ENCODE results near the gene YIPF4.
A peak's percentile ranks its signal among the peaks of the same experiment; 100 is the strongest.
"Not testable (repeated sequence)": the region's sequence is repeated elsewhere in the genome, so short reads cannot be mapped to it uniquely, and the experiment has no call there.

Gene YIPF4

DNA sequence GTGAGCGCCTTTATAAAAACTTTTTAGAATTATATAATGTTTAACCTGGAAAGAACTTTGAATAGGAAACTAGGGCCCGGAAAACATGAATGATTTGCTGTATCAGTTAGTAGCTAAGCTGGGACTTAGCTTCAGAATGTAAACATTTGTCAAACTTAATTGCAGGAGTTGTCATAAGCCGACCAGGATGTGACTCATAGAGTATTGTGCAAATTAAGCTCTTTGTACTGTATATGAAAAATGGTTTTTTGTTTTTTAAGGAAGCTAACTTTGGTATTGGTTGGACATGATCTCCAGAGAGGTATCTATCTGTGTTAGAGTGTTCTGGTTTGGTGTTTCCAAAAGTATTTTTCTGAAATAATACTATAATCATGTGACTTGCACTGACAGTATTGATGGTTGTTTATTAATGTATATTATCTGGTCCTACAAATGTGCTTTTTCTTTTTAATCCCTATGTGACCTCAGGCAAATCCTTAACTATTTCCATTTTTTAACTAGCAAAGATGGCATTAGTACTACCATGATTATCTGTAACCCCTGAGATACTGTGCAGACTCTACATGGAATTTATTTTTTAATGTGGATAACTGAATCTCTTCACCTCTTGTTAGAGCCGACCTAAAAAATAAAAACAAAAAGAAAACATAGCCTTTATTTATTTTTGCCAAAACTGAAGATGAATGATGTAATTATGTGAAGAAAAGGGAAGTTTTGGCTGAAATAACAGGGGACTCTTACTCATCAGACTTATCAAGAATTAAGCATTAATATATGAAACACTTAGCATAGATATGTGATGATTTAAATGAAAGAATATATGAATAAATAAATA is 11.7 kb downstream of the YIPF4 start:
- no peak for DNase-seq

DNA sequence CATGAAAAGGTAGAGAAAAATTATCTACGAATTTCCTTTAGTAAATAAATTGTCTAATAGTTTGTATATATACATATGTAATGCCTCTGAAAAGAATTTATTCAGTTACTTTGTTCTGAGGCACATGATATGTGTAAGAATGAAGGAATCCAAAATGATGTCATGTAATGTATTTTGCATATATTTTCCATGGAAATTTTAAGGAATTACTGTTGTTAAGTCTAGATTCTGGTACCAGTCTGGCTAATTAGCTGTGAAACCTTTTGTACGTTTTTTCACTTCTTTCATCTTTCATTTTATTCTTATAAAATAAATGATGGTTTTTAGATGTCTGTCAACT is 12.3 kb downstream of the YIPF4 start:
- DNase-seq = no peak

DNA sequence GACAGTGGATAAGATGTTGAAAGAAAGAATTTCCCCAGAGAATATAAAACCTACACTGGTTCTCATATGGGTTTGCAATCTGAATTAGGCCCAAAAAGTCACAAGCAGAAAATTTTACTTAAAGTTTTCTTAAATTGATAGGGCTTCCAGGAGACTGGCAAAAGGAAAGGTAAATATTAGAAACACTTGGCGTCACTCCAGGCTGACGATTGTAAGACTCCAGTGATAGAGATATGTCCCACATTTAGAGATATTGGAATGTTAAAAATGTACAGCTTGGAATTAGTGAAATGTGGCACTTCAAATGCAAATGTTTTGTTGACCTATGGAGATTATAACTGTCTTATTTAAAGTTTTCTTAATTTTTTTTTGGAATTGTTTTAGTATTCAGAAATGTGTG is 14.0 kb downstream of the YIPF4 start:
- DNase-seq = no peak

DNA sequence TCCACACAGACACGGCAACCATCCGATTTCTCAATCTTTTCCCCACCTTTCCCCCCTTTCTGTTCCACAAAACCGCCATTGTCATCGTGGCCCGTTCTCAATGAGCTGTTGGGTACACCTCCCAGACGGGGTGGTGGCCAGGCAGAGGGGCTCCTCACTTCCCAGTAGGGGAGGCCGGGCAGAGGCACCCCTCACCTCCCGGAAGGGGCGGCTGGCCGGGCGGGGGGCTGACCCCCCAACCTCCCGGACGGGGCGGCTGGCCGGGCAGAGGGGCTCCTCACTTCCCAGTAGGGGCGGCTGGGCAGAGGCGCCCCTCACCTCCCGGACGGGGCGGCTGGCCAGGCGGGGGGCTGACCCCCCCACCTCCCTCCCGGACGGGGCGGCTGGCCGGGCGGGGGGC is 15.8 kb downstream of the YIPF4 start:
- DNase-seq = not testable (repeated sequence)

DNA sequence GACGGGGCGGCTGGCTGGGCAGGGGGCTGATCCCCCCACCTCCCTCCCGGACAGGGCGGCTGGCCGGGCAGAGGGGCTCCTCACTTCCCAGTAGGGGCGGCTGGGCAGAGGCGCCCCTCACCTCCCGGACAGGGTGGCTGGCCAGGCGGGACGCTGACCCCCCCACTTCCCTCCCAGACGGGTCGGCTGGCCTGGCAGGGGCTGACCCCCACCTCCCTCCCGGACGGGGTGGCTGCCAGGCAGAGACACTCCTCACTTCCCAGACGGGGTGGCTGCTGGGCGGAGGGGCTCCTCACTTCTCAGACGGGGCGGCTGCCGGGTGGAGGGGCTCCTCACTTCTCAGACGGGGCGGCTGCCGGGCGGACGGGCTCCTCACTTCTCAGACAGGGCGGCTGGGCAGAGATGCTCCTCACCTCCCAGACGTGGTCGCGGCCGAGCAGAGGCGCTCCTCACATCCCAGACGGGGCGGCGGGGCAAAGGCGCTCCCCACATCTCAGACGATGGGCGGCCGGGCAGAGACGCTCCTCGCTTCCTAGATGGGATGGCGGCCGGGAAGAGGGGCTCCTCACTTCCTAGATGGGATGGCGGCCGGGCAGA is 16.4 kb downstream of the YIPF4 start:
- not testable (repeated sequence) for DNase-seq

DNA sequence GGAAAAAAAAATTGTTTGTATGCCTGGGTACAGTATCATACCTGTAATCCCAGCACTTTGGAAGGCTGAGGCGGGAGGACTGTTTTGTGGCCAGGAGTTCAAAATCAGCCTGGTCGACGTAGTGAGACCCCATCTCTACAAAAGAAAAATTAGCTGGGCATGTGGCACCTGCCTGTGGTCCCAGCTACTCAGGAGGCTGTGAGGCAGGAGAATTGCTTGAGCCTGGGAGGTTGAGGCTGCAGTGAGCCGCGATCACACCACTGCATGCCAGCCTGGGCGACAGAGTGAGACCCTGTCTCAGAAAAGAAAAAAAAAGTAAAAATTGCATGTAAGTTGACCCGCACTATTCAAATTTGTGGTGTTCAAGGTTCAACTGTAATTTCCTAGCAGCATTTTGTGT is 32.9 kb downstream of the YIPF4 start:
- no peak for DNase-seq

DNA sequence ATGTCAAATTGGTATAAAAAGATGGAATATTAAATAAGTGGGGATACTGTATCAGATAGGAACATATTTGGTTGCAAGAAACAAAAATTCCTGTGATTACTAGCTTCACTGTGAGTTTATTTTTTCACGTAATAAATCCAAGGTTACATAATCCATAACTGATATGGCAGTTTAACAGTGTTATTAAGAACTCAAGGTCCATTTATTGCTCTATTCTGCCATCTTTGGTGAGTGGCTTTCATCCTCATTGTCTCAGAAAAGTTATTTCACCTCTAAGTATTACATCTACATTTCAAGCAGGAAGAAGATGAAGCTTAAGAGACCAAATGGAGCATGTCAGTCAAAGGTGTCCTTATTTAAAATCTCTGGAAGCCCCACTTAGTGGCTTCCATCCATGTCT is 37.2 kb downstream of the YIPF4 start:
- DNase-seq = no peak

DNA sequence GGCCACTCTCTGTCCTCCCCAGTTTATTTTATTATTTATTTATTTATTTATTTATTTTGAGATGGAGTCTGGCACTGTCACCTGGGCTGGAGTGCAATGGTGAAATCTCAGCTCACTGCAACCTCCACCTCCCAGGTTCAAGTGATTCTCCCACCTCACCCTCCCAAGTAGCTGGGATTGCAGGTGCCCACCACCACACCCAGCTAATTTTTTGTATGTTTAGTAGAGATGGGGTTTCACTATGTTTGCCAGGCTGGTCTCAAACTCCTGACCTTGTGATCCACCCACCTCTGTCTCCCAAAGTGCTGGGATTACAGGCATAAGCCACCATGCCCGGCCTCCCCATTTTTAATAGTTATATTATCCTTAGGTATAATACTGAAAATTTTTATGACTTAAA is 51.0 kb downstream of the YIPF4 start:
- not testable (repeated sequence) for DNase-seq

DNA sequence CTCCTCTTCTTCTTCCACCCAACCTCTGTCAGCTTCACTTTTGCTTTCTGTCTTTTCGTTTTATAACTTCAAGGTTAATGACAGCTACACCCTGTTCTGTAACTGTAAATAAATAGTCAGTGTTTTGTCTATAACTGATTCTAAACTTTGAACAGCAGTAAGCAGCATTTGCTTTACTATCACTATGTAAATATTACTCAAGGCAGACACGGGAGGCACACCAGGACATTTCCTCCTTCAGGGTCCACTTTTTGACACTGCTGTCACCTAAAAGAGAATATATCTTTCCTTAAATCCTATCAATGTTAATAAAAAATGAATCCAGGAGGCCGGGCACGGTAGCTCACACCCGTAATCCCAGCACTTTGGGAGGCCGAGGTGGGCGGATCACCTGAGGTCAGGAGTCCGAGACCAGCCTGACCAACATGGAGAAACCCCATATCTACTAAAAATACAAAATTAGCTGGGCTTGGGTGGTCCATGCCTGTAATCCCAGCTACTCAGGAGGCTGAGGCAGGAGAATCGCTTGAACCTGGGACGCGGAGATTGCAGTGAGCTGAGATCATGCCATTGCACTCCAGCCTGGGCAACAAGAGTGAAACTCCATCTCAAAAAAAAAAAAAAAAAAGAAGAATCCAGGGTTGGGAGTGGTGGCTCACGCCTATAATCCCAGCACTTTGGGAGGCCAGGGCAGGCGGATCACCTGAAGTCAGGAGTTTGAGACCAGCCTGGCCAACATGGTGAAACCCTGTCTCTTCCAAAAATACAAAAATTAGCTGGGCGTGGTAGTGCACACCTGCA is 51.7 kb downstream of the YIPF4 start:
- not testable (repeated sequence) for DNase-seq

DNA sequence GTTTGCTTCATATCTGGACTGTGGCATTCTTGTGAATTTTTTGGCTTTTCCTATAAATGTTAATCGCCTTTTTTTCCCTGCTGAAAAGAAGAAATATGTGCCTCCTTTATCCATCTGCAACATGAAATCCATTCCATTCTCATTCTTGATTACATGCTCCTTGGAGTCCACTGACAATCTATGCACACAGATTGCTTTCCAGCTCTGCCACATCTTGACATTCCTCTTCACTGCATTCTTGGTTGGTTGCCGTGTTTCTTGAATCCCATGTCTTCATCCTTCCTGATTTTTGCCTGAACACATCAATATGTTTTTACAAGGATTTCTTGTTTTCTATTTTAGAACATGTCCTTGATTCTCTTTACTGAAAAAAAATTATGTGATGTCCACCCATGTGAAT is 52.4 kb downstream of the YIPF4 start:
- DNase-seq = no peak

DNA sequence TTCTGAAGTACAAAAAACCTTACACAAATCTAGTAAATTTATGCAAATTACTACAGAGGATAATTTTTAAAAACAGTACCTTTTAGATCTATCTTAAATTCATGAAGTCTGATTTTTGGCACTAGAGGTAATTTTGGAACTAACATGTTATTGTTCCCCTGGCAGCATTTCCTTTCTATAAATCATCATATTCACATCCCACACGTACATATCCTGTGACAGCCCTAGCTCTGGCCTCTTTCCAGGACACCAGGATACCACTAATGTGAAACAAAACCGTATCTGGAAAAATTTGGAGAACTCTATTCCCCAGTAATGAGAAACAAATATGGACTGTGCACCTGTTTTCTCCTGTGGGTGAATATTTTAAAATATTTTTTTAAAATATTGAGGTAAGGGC is 65.1 kb downstream of the YIPF4 start:
- no peak for DNase-seq

DNA sequence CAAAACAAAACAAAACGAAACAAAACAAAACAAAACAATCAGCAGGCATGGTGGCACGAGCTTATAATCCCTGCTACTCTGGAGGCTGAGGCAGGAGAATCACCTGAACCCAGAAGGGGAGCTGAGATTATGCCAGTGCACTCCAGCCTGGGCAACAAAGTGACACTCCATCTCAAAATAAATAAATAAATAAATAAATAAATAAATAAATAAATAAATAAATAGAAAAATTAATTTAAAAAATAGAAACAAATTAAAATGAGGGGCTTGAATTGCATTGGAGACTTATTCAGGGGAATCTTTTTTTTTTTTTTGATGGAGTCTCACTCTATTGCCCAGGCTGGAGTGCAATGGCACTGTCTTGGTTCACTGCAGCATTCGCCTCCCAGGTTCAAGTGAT is 73.1 kb downstream of the YIPF4 start:
- DNase-seq = not testable (repeated sequence)

DNA sequence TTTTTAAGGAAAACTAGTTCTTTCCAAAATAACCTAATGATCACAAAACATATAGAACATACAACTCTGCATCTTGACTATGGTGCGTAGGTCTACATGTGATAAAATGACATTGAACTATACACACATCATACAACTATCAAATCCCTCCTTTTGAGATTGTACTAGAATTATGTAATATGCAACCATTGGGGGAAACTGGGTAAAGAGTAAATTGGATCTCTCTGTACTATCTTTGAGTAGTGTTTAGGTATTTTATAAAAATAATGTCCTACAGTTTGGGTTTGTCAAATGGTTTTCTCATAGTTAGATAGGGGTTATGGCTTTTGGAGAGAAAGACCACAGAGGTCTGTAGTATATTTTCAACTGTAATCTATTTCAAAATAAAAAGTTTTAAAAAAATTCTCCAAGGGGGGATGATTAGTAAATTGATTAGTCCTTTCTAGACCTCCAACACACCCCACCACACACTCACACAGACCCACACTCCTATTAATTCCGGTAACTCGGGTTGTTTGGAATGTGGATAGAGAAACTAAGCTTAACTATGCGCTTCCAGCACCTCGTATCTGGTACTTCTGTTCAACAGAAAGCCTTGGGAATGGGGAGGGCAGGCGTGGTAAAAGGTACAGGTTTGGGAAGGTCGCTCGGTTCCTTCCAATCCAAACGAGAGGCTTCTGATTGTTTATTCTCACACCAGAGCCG is 78.4 kb downstream of the YIPF4 start:
- no peak for DNase-seq

DNA sequence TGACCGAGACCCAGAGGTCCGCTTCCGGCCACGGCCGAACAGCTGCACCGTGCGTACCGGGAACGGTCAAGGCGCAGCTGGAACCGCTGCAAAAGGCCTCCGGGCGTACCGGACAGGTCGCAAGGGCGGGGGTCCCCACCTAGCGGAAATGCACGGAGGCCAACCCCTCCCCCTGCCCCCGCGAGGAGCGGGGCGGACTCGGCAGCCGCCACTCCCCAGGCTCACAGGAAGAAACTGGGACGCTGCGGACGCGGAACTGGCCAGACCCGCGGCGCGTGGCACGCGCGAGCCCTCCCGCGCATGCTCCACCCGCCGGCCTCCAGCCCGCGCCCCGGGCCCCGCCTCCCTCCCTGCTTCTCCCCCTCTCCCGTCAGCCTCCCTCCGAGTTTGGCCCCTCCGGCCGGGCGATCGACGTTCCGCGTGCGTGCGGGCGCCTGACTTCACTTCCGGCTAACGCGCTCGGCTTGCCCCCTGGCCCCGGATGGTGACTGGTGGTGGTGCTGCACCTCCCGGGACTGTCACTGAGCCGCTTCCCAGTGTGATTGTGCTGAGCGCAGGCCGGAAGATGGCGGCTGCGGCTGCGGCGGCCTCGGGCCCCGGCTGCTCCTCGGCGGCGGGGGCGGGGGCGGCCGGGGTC is 79.1 kb downstream of the YIPF4 start, which contains the start of gene BIRC6:
Gene BIRC6, plus strand, starts transcription at position 343 of the 637 bp plus-strand sequence. Its CDS starts 139 bp downstream, at position 482.
- DNase-seq = peak; percentile 97

DNA sequence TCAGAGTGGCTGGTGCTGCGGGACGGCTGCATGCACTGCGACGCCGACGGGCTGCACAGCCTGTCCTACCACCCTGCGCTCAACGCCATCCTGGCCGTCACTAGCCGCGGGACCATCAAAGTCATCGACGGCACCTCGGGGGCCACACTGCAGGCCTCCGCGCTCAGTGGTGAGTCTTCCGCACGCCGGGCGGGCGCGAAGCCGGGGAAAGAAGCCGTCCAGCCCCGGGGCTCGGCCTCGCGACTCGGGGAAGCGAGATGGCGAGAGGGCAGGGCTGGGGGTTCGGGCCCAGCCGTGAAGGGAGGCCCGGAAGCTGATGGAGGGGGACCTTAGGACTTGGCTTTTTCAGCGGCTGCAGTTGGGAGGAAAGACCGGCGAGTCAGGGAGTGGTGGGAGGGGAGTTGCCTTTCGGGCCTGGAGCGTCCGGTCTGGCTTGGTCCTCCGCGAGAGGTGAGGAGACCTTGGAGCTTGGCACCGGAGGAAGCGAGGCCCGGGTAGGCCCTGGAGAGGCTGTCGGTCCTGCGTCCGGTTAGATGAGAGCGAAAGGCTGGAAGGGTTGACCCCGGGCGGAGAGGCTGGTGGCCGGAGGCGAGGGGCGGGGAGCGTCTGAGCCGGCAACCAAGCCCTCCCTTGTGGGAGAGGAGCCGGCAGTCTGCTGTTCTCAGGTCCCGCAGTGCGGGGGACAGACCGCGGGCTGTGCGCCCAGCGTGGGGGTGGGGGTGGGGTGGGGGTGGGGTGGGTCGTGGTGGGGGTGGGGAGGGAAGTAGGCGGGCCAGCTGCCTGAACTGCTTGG is 79.8 kb downstream of the YIPF4 start:
- no peak for DNase-seq

DNA sequence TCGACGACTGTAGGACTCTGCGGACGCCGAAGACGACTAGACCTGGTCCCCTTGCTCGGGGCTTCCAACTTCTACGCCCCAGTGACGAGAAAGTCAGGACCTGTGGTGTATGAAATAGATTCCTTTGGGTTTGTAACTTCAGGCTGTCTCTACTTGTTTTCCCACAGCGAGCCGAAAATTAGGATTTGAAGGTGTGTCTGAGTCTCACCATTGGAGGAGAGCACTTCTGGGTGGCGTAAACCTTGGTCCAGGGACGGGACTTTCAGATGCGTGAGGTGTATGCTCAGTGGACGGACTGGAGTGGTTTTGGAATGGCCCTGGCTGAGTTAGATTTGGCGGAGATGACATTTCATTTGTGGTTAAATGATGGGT is 80.4 kb downstream of the YIPF4 start:
- DNase-seq = no peak

DNA sequence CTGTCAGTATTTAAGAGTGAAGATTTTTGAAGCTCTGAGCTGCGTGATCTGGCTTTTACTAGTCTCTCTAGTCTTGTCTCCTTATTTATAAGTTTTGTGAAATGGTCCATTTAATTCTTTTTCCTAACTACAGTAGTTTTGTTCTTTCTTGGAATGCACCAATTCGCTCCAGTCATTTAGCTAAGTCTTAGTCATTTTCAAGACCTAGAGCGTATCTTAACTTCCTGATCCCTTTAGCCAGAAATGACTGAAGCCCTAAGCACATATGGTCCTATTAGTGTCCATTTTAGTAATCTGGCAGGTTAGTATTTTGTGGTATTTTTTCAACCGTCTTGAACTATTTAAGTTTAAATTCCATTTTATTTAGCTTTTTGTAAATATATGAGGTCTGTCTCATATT is 82.7 kb downstream of the YIPF4 start:
- no peak for DNase-seq

DNA sequence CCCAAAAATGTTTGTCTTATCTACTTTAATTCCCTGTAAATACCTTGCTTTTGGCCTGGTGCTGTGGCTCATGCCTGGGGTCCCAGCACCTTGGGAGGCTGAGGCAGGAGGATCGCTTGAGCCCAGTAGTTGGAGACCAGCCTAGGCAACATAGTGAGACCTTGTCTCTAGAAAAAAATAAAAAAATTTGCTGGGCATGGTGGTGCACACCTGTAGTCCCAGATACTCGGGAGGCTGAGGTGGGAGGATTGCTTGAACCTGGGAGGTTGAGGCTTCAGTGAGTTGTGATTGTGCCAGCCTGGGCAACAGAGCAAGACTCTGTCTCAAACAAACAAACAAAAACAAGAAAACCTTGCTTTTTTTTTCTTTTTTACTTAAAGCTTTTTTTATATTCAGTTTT is 85.3 kb downstream of the YIPF4 start:
- not testable (repeated sequence) for DNase-seq

DNA sequence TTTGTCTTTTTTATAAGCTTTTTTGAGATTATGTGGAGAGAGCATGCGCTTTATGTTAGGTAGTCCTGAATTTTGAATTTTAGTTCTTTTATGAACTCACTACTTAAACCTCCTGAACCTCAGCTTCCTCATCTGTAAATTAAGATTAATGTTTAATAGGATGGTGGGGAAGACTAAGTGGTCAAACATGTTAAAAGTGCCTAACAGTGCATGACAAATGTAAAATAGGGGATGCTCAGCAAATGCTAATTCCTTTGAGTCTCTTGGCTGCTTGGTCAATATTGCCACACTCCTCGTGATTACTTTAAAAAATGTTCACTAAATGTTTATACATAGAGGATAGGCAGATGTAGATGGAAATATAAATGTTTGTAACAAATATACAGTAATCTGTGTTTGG is 85.9 kb downstream of the YIPF4 start:
- DNase-seq = no peak

DNA sequence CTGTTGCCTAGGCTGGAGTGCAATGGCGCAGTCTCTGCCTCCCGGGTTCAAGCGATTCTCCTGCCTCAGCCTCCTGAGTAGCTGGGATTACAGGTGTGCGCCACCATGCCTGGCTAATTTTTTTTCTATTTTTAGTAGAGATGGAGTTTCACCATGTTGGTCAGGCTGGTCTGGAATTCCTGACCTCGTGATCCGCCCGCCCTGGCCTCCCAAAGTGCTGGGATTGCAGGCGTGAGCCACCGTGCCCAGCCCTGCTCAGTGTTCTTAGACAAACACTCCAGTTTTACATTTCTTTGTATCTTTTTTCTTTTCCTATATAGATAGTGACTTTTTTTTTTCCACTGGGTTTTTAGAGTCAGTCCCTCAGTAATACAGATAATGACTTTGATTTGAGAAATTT is 86.6 kb downstream of the YIPF4 start:
- DNase-seq = not testable (repeated sequence)

DNA sequence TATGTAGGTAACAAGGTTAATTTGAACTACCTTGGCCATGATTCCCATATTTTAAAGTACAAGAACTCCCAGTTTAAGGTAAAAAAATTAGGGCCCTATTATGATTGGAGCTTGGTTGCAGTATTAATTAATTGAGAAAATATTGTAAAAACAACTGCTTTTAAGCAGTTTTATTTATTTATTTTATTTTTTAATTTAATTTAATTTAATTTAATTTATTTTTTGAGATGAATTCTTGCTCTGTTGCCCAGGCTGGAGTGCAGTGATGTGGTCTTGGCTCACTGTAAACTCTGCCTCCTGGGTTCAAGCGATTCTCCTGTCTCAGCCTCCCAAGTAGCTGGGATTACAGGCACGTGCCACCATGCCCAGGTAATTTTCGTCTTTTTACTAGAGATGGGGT is 88.0 kb downstream of the YIPF4 start:
- DNase-seq = not testable (repeated sequence)
